NK-92 treated with Interleukin-12 subunit alpha and Interleukin-12 subunit beta, amount 100 ng/mL, for 24 hours (cell line): ENCODE data around the gene MEN1.

Experiments
- DNase-seq: peaks from one replicate; lab custom pipeline; 2025; lab: John Stamatoyannopoulos, UW

MEN1 gene

DNA sequence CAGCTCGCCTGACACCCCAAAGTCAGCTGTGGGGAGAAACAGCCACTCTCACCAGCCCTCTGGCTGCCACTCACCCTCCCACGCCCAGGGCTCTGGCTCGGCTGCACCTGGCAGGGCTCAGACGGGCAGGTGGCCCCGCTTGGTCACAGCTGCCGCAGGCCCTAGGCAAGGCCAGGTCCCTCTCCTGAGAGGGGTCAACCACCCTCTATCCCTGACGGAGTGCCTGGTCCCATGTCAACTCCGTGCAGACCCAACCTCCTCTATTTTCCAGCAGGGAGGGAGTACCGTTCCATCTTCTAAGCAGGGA lies 9.2 kb downstream of the MEN1 start:
- DNase-seq: no peak

DNA sequence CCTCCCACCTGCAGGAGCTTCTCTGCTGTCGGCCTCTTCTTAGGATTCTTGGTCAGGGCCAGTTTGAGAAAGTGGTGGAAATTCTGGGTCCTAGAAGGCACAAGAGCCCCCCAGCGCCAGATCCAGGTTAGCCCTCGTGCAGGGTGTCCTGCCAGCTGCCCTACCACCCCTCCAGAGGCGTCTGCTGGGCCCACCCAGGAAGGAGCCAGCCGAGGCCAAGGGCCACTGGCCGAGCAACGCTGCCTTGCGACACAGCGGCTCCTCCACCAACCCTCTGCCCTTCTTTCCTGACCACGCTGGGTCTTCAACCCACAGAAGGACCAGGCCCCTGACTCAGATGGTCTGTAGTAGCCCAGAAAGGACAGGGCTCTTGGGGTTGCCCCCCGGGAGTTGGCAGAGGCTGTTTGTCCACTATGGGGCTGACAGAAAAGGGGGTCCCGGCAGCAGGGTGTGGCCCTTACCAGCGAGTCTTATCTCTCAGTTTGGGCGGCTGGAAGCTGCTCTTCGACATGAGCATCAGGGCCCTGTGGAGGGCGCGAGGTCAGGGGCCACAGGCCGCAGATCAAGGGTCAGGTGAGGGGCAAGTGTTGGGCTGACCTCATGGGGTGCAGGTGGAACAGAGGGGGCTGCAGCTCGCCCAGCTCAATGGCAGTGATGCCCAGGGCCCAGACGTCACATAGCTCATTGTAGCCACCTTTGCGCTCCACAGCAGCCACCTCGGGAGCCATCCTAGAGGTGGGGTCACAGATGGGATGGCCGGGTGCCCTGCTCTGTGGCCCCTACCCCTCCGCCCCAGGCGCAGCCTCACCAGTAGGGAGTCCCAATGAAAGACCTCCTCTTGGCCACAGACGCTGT lies 9.8 kb downstream of the MEN1 start:
- no peak for DNase-seq

DNA sequence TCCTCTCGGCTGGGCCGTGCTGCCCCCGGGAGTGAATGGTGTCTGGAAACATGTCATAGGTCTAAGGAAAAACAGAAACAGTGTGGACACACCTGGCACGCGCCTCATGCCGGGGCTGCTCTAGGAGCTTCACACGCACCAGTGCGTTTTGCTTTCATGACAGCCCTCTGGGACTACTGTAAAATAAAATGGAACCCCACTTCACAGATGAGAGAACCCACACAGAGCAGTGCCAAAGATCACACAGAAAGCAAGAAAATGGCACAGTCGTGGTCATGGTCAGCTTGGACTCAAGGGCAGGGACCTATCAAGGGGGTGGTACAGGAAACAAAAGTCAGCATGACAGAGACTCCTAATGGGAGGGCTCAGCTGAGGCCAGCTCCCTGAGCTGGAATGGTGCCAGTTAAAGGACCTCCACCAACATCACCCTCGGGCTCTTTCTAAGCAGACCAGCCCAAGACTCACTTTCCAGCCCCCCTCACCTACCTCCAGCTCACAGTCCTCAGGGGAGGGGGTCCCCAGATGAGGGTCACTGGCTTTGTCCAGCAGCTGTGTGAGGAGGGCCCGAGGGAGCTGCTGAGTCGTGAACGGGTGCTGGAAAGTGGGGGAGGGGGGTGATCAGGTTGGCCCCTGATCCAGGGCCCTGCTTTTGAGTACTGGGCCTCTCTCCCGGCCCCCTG lies 10.6 kb downstream of the MEN1 start:
- no peak for DNase-seq

DNA sequence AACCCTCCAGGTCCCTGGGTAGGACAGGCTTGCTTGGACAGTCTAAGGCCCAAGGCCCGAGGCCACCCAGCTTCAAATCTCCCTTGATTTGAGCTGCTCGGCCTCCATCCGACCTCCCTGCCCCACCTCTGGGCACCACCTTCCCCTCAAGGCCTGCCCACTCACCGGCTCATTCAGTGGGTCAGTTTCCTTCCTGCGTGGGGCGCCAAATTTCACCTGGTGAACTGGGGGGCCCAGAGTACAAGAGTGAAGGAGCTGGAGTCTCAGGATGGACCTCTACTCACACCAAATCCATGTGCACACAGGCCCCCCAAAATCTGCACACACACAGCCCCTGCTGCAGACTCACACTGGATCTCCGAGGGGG lies 11.1 kb downstream of the MEN1 start:
- no peak for DNase-seq

DNA sequence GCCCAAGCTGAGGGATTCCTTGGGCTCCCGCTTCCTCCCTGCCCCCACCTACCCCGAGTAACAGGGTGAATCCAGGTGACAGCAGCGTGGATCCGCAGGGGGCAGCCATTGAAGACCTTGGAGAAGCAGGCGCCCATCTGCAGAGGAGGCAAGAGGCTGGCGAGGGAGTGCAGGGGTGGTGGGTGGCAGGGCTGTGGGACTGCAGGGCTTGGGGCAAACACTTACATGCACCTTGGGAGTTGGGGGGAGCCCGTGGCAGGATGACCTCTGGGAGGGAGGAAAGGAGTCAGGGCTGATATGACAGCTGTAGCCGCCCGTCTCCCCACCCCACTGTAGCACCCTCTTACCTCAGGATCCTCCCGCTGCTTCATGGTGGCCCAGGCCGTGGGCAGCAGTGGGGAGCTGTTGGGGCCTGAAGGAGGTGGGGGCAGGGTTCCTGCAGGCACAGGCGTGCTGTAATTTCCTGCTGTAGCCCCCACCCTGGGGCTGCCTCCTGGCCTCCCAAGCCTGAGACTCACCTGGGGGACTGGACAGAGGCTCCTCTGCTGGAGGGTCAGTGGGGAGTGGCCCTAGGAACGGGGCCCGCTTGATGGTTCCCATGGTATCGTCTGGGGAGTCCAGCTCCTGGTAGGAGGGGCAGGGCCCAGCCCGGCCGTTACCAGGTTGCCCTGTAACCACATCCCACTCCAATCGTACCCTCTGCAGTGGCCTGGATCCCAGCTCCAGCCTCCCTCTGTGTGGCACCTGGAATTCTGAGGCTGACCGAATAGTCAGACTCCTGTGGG lies 13.4 kb downstream of the MEN1 start:
- no peak for DNase-seq

DNA sequence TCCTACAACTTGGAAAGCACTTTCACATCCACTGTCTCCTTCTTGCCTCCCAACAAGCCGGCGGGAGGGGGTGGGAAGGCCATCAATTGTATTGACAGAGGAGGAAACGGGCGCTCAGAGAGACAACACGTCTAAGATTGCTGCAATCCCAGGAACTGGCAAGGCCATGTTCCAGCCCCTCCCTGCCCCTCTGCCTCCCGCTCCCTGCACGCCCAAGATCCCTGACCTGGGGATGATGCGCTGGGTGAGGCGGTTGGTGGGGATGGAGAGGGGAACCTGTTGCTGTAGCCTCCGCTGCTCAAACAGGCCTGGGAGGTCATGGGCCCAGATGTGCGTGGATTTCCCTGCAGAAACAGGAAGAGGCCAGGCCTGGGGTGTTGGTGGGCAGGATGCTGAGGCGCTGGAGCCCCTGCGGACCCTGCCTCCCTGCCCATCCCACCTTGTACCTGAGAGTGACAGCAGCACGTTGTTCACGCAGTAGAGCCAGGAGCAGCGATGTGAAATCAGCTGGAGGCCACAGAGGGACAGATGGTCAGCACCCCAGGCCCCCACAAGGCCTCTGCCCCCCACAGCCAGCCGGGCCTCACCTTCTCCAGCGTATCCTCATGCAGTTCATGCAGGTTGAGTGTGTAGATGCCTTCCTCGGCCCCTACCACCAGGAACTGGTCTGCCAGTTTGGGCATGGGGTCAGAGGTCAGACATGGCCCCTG lies 14.1 kb downstream of the MEN1 start:
- DNase-seq: no peak

DNA sequence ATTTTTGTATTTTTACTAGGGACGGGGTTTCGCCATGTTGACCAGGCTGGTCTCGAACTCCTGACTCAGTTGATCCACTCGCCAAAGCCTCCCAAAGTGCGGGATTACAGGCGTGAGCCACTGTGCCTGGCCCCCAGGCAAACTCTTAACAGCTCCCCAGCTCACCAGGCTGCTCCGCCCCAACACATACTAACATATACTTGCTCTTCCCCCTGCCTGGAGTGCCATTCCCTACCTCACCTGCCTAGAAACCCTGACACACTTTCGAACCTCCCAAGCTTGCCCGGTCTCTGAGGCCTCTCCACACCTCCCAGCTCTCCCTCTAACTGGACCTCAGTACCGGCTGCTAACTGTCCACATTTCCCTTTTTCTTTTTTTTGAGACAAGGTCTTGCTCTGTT lies 15.8 kb downstream of the MEN1 start:
- no peak for DNase-seq

DNA sequence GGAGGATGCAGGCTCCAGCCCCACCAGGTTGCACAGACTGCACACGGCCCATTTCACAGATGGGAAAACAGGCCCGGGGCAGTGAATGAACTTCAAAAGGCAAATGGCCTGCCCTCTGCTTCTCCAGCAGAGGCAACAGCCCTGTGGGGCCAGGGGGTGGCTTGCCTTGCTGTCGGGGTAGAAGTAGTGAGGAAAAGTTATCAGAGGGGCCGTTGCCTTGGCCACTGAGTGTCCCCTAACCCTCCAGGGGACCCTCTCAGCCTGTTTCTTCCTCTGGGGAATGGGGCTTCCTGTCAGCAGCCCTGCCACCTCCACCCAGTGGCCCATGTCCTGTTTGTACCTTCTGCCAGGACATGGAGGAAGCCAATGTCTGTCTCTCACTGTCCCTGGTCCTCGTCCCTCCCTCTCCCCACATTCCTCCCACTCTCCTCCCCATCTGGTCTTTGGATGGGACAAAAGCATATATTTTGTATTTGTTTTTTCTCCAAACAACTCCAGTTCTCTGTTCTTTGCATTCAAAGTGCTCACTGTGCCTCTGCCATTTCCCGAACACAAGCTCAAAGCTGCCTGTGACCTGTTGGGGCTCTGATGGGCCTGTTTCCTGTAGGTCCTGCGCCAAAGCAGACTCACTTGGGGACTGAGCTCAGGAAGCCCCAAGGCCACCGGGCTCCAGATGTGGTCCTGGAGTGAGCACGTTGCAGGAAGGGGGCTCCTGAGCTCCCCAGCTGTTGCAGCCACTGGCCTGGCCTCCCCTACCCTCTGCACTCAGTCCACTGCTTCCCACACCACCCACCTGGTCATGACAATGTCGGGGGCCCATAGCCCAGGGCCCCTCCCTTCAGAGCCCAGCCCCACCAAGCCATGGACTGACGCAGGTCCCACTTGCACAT lies 16.8 kb downstream of the MEN1 start:
- no peak for DNase-seq

DNA sequence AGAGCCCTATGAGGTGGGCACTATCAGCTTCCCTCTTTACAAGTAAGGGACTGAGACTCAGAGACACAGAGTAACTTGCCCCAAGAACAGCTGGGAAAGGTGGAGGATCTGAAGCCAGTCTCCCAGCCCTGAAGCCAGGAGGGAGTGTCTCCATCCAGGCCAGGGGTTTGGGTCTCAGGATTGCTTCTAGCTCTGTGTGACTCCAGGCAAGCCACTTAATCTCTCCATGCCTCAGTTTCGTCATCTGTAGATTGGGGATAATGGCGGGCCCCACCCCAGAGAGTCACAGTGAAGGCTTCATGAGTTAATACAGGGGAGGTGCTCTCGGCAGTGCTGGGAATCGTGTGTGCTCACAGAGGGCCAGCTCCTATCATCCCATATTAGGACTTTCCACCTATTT lies 17.9 kb downstream of the MEN1 start:
- no peak for DNase-seq

DNA sequence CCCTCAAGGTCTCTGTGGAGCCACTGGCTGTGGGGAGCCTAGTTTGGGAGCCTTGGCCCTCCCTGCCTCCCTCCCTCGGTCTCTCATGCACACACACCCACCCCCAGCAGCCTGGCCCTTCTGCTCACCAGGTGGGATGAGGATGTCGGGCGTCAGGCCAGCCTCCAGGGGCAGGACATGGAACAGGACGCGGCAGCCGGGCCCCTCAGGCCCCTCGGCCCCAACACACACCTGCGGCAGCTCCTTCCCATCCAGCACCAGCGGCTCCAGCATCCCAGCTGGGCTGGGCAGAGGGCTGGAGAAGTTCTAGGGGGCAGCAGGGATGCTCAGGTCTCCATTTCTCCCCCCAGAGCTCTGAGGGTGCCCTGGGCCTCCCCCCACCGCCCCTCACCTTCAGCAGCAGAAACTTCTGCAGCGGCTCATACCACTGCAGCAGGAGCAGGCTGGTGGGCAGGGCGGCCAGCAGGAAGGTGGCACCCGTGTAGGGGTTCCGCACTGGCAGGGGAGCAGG lies 18.5 kb downstream of the MEN1 start:
- DNase-seq: no peak

DNA sequence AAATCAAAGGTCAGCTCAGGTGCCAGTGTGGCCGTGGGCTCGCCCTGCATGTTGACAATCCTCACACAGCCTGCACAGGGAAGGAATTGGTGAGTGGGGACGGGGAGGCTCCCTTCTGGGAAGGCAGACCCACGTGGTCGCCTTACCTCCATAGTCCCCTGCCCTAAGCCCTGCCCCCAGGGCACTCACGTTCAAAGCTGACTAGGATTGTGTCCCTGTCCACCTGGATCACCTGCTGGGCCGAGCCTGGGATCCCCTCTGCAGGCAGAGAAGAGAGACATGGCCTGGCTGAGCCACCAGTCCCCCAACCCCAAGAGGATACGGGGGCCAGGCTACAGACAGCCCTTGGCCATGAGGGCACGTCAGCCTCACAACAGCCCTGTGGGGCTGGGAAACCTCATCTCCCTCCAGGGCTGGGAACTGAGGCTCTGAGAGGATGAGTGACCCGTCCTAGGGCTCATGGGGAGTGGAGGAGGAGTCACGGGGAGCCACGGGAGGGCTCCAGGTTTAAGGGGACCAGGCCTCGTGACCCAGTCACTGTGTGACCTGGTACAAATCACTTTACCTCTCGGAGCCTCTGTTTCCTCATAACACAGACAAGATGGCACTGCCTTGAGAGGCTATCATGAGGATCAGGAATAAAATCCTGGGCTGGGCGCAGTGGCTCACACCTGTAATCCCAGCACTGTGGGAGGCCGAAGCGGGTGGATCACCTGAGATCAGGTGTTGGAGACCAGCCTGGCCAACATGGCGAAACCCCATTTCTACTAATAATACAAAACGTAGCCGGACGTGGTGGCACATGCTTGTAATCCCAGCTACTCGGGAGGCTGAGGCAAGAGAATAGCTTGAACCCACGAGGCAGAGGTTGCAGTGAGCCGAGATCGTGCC lies 19.9 kb downstream of the MEN1 start:
- DNase-seq: no peak

DNA sequence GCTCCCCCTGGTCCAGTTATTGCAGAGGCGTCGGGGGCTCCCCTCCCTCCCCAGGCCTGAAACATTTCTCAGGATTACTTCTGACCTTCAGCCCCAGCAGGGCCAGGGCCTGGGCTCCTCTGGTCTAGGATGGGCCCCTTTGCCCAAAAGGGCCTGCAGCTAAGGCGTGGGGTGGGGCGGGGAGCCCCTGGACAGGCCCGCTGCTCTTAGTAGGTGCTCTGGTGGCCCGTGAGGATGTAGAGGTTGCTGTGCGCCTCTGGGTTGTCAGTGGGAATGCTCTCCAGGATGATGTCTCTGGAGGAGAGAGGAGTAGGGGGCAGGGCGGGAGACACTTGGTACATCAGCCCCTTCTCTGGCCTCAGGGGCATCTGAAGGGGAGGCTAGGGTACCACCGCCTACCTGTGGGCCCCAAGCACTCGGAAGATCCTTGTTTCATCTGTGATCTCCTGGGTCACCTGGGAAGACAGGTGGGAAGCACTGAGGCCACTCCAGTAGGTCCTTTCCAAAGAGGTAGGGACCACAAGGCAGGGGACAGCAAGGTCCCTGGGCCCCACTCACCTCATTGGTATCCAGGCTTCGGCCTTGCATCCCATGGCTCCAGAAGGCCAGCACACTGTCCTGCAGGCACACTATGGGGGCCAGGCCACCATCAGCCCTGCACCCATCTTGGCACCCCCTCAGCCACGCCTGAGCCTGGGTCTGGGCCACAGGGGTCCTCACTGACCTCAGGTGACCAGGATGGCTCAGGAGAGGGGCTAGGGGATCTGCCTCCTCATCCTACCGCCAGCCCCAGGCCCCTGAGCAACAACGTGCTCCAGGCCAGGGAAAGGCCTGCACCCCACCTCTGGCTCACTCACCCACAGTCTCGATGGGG lies 20.8 kb downstream of the MEN1 start:
- DNase-seq: no peak

DNA sequence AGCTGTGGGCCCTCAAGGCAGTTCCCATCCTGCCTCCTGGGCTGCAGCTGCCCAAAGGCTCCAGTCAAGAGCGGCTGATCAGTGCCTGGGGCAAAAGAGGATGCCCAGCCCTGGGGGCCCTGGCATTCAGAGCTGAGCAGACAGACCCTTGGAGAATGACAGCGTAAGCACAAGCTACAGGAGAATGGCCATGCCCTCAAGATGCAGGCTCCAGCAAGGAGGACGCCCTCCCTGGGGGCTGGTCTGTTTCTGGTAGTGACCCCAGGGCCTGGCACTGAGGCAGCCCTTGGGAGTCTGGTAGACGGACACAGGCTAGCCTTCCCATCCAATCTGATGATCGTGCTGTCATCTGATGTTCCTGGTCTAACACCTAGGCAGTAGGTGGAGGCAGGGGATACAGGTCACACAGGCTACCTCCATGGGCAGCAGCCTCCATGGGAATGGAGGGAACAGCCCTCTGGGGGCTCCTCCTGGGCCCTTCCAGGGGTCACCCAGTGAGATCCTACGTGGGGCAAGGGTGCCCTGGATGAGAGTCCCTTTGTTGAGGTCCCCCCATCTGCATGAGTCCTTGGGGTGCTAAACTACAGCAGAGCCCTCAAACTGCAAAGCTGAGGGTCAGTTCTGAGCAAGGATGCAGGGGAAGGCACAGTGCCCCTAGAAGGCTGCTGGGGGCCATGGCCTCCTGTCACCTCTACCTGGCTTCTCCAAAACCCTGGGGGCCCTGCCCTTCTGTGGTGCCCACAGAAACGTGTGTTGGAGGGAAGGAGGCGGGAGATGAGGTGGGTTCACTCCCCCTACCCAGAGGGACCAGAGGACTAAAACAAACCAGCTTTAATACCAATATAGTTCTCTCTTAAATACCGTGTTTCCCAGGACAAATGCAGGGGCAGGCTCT lies 21.8 kb downstream of the MEN1 start:
- no peak for DNase-seq

DNA sequence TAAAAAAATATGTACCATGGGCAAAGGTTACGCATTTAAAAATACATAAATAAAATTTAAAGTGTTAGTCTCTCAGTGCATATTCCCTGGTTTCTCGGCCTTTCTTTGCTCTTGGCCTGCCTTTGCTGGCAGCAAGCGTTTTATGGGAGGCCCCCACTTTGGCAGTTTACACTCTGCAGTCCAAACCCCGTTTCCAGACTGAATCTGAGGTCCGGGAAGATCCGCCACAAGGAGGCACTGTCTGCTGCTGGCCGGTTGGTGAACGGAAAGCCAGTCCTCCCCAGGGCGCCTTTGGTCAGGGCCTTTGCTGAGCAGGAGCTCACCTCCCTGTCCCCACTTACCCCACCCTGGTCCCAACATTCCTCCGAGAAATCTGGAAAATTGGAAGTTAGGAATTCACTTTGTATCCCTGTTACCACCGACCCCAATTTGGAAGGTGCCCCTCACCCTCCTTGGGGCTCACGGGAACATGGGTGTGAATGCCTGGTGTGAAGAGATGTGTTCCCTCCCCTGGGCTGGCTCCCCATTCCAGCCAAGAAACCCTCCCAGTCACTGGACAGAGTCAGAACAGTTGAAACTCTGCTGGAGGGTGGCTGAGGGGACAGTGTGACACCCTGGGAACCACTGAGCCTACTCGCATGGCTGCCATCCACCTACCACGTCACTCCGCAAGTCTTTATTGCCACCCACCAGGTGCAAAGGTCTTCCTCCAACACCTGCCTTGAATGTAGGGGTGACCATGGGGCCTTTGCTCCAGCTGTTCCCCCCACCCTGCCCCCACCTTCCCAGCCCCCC lies 22.6 kb downstream of the MEN1 start:
- no peak for DNase-seq

DNA sequence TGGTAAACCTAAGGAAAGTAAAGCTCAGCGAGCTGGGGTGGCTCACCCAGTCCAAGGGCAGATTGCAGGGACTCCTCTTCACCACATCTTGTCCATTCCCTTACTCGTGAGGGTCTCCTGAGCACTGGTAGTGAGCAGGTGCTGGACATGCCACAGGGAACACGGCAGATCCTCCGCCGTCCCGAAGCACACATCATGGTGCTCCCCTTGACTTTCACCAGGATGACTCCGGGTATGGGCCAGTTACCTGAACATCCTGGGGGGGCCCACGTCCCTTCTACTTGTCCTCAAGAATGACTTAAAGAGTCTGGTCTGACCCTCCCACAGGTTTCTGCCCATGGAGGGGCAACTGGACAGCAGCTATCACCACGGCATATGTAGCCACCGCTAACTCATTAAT lies 24.0 kb downstream of the MEN1 start:
- DNase-seq: no peak

DNA sequence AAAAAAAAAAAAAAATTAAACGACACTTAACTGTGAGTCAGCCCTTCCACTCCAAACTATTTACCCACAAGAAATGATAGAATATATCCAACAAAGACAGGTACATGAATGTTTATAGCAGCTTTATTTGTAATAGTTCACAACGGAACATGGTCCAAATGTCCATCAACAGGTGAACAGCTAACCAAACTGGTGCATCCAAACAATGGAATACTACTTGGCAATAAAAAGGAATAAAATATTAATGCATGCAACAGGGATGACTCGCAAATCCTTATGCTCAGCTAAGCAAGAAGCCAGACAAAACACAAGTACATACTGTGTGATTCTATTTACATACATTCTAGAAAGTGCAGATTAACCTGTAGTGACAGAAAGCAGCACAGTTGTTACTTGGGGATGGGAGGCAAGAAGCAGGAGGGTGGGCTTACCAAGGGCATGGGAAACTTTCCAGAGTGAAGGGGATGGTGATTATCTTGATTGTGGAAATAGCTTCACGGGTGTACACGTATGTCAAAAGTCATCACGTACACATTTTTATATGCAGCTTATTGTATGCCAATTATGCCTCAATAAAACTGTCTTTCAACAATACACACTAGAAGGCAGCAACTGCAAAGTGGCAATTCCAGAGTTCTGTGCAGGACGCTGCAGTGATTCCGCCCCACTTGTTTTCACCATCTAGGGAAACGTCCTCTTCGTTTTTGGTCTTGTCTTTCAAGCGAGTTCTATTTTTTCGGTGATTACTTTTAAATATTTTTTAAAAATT lies 25.4 kb downstream of the MEN1 start:
- DNase-seq: no peak
